ENCODE data around the gene PRKCE.
A peak's percentile ranks its signal among the peaks of the same experiment; 100 is the strongest.

PRKCE gene

DNA sequence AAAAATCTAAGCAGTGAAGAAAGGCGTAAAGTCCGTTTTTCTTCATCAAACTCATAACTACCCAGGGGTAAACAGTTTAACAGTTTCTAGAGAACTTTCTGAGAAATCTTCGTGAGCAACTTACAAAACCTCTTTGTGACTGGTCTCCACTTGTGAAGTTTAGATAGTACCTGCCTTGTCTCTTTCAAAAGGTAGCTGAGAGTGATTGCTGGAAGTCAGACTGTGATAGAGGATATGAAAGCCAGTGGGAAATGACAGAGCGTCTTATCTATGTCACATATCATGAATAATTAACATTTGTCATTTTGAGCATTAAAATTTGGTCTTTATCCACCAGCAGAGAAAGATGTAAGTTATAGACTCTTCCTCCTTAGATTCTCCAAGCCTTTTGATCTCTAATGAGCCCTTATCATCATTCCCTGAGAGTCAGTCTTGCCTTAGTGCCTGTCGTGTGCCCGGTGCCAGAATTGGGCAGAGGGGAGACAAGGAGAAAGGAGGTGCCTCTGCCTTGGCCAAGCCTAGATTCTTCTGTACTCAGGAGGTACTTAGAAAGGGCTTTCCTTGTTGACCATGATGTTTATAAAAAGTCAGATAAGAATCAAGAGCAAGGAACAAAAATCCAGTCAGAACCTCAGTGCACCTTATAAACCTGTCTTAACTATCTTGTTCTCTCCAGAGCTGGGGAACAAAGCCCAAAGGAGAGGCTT is 440.6 kb downstream of the PRKCE start:
- DNase-seq, result no peak

GRCh38 chr2:46094689-46095088 is 443.2 kb downstream of the PRKCE start:
- DNase-seq, result no peak

DNA sequence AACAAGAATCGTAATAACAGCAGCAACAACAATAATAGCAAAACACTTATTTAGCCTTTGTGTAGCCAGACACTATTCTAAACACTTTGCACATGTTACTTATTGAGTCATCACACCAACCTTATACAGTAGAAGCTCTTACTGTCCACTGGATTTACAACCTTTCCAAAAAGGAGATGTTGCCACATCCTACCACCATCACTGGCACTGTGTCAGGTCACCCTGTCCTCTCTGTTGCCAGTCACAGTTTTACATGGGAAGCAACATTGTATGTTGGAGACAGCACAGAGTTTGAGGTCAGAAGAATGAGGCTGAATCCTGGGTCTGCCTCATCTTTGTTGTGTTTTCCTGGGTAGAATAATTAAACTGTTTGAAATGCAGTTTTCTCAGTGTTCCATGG is 444.4 kb downstream of the PRKCE start:
- no peak for DNase-seq

- DNase-seq, result no peak
Measured at GRCh38 chr2:46096260-46096659, 444.8 kb downstream of the PRKCE start.

DNA sequence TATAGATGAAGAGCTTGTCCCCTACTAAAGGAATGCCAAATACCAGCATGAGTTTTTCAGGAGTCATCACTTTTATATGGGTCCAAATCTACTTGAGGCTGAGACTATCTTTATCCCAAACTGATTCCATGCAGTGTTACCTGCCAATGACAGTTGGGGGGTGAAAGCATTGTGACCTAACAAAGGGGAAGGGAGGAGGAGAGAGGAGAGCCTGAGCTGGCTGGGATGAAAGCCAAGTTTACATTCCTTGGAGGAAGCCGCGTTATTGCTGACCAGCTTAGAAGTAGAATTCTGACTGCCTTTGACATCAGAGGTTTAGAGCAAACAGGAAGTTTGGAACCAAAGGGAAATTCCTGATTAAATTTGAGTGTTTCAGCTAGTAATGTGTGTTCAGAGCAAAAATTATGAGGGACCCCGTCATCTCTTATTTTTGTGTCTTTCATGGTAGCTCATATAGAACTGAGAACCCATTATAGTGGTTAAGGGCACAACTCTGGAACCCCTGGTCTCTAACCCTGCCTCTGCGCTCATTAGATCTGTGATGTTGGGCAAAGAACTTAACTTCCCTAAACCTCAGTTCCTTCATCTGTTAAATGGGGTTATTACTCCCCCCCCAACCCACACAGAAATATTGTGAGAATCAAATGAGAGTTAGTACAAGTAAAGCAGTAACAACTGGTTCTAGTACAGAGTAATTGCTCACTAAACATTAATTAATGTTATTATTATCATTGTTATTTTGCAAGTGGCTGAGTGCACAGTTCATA is 446.4 kb downstream of the PRKCE start:
- peak in 1 of 56 donors; percentile 15 for DNase-seq

DNA sequence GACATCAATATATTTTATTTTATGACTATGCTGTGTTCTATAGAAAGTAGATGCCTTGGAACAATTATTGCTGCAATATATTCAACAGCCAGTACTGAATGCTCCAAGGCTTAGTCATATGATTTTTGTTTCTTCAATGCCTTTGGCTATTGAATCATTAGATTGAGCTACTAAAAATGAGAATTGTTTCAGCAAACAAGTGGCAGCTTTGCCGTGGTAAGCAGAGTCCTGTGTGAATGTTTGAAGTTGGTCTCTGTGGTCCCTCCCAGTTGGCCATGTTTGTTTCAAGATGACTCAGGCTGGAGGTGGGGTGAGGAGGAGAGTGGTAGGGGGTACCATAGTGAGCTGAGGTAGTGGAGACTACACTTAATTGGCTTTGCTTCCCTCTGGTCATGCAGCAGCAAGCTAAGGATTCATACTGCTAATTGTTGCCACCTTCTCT is 447.2 kb downstream of the PRKCE start:
- no peak for DNase-seq

- DNase-seq, result no peak
Measured at GRCh38 chr2:46101557-46102220, 450.2 kb downstream of the PRKCE start.

- DNase-seq, result no peak
Measured at GRCh38 chr2:46106690-46107089, 455.2 kb downstream of the PRKCE start.

- DNase-seq, result no peak
Measured at GRCh38 chr2:46114996-46115395, 463.5 kb downstream of the PRKCE start.

- no peak for DNase-seq
Measured at GRCh38 chr2:46116150-46116549, 464.7 kb downstream of the PRKCE start.

DNA sequence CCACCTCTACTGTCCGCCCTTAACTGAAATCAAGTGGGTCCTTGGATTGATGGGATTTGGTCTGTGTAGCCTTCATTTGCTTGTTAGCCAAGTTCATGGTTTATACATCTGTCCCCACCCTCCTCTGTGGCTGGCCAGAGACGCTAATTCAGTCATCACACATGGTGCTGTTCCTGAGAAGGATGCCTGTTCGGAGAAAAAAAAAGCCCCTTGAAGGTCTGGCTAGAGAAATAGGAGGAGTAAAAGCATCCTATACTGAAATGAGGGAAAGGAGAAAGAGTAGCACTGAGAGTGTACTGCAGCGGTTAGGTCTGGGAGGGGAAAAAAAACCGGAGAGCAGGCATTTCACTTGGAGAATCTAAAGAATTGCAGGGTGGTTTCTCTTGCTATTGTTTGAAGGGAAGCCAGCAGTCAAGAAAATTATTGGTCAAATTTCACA is 465.1 kb downstream of the PRKCE start:
- no peak for DNase-seq

GRCh38 chr2:46117379-46117778 is 465.9 kb downstream of the PRKCE start:
- DNase-seq, result no peak

GRCh38 chr2:46117994-46118393 is 466.5 kb downstream of the PRKCE start:
- no peak for DNase-seq

GRCh38 chr2:46118656-46119371 is 467.3 kb downstream of the PRKCE start:
- DNase-seq, result no peak

GRCh38 chr2:46119453-46119852 is 468.0 kb downstream of the PRKCE start:
- no peak for DNase-seq

- DNase-seq, result no peak
Measured at GRCh38 chr2:46120792-46121555, 469.5 kb downstream of the PRKCE start.

DNA sequence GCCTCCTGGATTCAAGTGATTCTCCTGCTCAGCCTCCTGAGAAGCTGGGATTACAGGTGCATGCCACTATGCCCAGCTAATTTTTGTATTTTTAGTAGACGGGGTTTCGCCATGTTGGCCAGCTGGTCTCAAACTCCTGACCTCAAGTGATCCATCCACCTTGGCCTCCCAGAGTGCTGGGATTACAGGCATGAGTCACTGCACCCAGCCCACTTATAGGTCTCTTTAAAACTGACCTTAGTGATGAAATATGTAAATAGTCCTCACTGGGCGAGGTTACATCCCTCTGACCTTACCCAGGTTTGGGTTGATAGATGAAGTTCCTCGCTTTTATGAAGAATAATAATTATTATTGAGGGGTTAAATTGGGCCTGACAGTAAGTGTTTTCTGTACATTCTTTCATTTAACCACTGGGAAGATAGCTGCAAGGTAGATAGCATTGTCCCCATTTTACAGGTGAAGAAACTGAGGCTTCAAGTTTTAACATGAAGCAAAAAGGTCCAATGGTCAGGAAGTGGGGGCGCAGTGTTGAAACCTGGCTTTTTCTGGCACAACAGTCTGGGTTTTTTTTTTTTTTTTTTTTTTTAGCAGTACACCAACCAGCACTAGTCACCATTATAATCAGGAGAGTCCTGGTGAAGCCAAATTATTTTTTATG is 471.0 kb downstream of the PRKCE start:
- DNase-seq, result no peak

- no peak for DNase-seq
Measured at GRCh38 chr2:46123013-46123412, 471.5 kb downstream of the PRKCE start.

DNA sequence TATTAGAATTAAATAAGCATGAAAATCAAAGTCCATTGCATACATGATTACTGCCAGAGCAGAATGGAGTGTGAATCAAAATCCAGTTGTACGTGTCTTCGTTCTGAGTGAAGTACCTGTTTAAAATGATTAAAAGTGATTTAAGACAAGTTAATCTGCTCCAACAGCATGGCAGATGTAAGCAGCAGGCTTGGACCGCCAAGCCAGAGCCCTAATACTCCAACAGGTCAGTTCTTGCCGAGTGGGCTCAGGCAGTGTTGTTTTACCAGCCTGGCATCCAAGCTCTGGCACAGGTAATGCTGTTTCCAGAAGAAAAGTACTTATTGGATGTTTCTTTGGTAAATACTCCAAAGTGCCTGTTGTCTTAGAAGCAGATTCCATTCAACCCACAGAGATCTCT is 474.3 kb downstream of the PRKCE start:
- no peak for DNase-seq

DNA sequence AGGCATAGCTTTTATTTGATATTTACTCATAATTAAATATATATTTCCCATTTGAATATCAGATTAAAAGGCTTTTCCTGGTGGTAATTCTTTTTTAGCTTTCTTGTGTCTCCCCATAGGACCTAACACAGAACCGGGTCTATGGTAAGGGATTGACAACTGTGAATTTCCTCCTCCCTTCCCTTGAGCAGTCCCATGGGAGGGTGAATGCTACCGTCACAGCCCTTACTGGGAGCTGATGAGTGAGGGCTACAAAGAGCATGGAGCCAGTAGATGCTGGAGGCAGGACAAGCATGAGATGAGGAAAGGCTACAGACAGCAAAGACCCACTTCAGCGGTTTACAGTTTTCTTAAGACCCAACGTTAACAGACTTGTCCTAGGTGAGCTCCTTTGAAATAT is 475.1 kb downstream of the PRKCE start:
- no peak for DNase-seq
